ENCODE results near the gene SERP2. TPM values are rescaled to one million over a fixed set of nuclear protein-coding genes. Genes with fewer than 3 reads are reported as not detected.

Gene SERP2
- total and polyA plus RNA-seq, 2 of the 13 experiments (the other 11 are each of a cell fraction or from before 2014, with no cell fraction given) = not detected

DNA sequence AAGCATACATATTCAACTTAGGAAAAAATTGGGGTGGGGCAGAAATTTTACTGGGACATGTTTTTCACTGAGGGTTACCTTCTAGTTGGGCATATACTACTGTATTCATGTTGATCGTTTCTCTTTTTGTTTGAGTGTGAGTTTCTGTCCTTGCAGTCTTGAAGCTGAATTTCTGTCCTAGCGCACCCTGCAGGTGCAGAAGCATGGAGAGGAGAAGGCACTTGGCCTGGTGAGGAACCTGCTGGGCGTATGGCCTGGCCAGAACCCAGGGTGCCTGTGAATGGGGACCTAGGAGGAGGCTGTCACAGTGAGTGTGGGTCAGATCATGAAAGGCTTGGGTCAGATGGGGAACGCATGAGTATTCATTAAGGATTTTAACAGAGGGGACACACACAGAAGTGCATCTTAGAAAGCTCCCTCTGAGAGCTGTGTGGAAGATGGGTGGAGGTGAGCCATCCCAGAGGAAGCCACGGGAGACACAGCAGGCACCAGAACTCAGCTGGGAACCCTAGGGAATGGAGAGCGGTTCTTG, 36.8 kb downstream of the SERP2 start:
- ATAC-seq (peak; percentile 57), DNase-seq (ENCODE audit: low spot score) (no peak), FAIRE-seq (peak; percentile 54)
- Histone ChIP-seq H3K27ac (ENCODE audit: extremely low read length, insufficient read depth, low read length) (no peak overlapping the region), H4K20me1 (ENCODE audit: insufficient read depth, low read length) (no peaks in the 10 kb centered on the region), H3K36me3 (replicated peaks in 1 of 2; ENCODE audit: control insufficient read depth in 1 of 2, insufficient read depth in 2 of 2, low read length in 2 of 2) (no peaks in the 10 kb centered on the region), H3K4me2 (ENCODE audit: low read depth, low read length) (peak overlapping the region; percentile 29; the same call in 1 of the 2 replicates), H3K9ac (ENCODE audit: insufficient read depth, low read depth, low read length) (no peak overlapping the region), H3K4me1 (ENCODE audit: insufficient read depth, low read length) (peaks cover 41% of the 10 kb centered on the region), H2AFZ (ENCODE audit: low read length) (no peak overlapping the region), H3K27me3 (ENCODE audit: control insufficient read depth in 1 of 2, insufficient read depth in 2 of 2, low read length in 2 of 2) (no peaks in the 10 kb centered on the region; a peak in 2 of 5 replicates), H3K79me2 (ENCODE audit: insufficient read depth, low read length) (no peaks in the 10 kb centered on the region), H3K4me3 (replicated peaks in 1 of 3; ENCODE audit: insufficient read depth in 1 of 3, low read depth in 2 of 3, low read length in 3 of 3) (no peak overlapping the region), H3K9me3 (ENCODE audit: low read length) (no peaks in the 10 kb centered on the region)
- WGBS (ENCODE audit: low lambda C conversion rate) = 36% methylated on average over 6 of the region's 6 CpGs
- ChIA-PET POLR2A (no interaction called here), CTCF (ENCODE audit: low intra/inter-chr PET ratio, low total read pairs) (no interaction called here)
- TF ChIP-seq RAD51 (IDR thresholded peaks at IDR 0.05; ENCODE audit: borderline replicate concordance) (no peak), GATAD2A (CRISPR knock-in tag; IDR thresholded peaks at IDR 0.05) (no peak), TGIF2 (CRISPR knock-in tag; IDR thresholded peaks at IDR 0.05) (no peak), ZNF552 (CRISPR knock-in tag; IDR thresholded peaks at IDR 0.05; ENCODE audit: borderline replicate concordance) (no peak), TP53 (CRISPR knock-in tag; conservative IDR thresholded peaks at IDR 0.05) (no peak), ZFX (CRISPR knock-in tag; IDR thresholded peaks at IDR 0.05; ENCODE audit: low read depth) (no peak), STAG1 (CRISPR knock-in tag; IDR thresholded peaks at IDR 0.05) (peak; percentile 40), ZNF563 (CRISPR knock-in tag; IDR thresholded peaks at IDR 0.05) (no peak), ZNF180 (CRISPR knock-in tag; IDR thresholded peaks at IDR 0.05; ENCODE audit: borderline replicate concordance, low read depth) (no peak), HNRNPUL1 (IDR thresholded peaks at IDR 0.05; ENCODE audit: low read depth, low read length) (no peak)
- TF ChIP-seq, protein P1, sequence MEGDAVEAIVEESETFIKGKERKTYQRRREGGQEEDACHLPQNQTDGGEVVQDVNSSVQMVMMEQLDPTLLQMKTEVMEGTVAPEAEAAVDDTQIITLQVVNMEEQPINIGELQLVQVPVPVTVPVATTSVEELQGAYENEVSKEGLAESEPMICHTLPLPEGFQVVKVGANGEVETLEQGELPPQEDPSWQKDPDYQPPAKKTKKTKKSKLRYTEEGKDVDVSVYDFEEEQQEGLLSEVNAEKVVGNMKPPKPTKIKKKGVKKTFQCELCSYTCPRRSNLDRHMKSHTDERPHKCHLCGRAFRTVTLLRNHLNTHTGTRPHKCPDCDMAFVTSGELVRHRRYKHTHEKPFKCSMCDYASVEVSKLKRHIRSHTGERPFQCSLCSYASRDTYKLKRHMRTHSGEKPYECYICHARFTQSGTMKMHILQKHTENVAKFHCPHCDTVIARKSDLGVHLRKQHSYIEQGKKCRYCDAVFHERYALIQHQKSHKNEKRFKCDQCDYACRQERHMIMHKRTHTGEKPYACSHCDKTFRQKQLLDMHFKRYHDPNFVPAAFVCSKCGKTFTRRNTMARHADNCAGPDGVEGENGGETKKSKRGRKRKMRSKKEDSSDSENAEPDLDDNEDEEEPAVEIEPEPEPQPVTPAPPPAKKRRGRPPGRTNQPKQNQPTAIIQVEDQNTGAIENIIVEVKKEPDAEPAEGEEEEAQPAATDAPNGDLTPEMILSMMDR (CRISPR knock-in tag; IDR thresholded peaks at IDR 0.05) = peak; percentile 44; the same call in 1 of the 2 replicates
- in situ Hi-C loops (cut with HindIII; ENCODE audit: extremely low pct_ligation_motif_present, low pct_unique_long_range_greater_than_20kb) = no loop called here
- BruUV-seq (replicated peaks) = no TSS peak
- intact Hi-C loops (cut with micrococcal nuclease; ENCODE audit: unreplicated experiment) = no loop called here

Data from HepG2 (cell line).